Activated CD8-positive, alpha-beta memory T cell treated with anti-CD3 and anti-CD28 coated beads, Interleukin-2, amount 10 ng/mL, durations not matched to agents 7 days and 5 days (primary cell): Measurements from ENCODE around the gene ZNF232. TPM values are rescaled to one million over a fixed set of nuclear protein-coding genes. Genes with fewer than 3 reads are reported as not detected.
"Not testable (repeated sequence)": the region's sequence is repeated elsewhere in the genome, so short reads cannot be mapped to it uniquely, and the experiment has no call there.

Experiments
- ATAC-seq: fragments of 150-1000 bp; cut with Tn5 transposase; one replicate; pipeline ENCODE4 v1.10.0; 2021; ENCODE audit warnings: moderate library complexity
- CTCF ChIA-PET: fragments of 350-600 bp; sonication (Branson Sonifier 250); formaldehyde crosslinking; loops from one replicate; lab custom pipeline; 2021; ENCODE audit warnings: antibody characterized with exemption; lab: Charles Lee
- DNase-seq: peaks from one replicate; pipeline ENCODE4 v3.0.0-alpha.2; 2020
- H3K27ac Mint-ChIP-seq: one replicate; pipeline ENCODE4 v1.8.0; 2021; ENCODE audit warnings: mild to moderate bottlenecking, mixed read lengths
- H3K27me3 Mint-ChIP-seq: one replicate; pipeline ENCODE4 v1.8.0; 2021; ENCODE audit warnings: mixed read lengths
- H3K36me3 Mint-ChIP-seq: one replicate; pipeline ENCODE4 v1.8.0; 2021; ENCODE audit warnings: mild to moderate bottlenecking, mixed read lengths
- H3K4me1 Mint-ChIP-seq: one replicate; pipeline ENCODE4 v1.8.0; 2021; ENCODE audit warnings: mixed read lengths
- H3K4me3 Mint-ChIP-seq: one replicate; pipeline ENCODE4 v1.8.0; 2021; ENCODE audit warnings: mild to moderate bottlenecking, moderate library complexity, mixed read lengths
- H3K9me3 Mint-ChIP-seq: one replicate; pipeline ENCODE4 v1.8.0; 2022; ENCODE audit warnings: low read depth, mixed read lengths
- total RNA-seq, 2 experiments: library from RNA; stranded (reverse); gene quantifications; one replicate each; pipeline ENCODE4 v1.2.3, GENCODE V29; 2021

ZNF232 gene
- 10 to 100 TPM in 1 of 2 experiments, 1 to 10 TPM in 1; 8.6 to 10.7 TPM for total RNA-seq

GRCh38 chr17:5111402-5112204, at the start of gene ZNF232:
Gene ZNF232, minus strand, starts transcription at chr17:5111878. Its CDS starts 56 bp downstream, at chr17:5111822.
- Mint-ChIP-seq H3K27ac (peak within 1 kb of the TSS; percentile 75), H3K4me1 (peaks cover 20% of the 10 kb centered on the region), H3K36me3 (peaks cover 62% of the 10 kb centered on the region), H3K4me3 (peak within 1 kb of the TSS; percentile 73), H3K27me3 (peaks cover 15% of the 10 kb centered on the region), H3K9me3 (peaks cover 8% of the 10 kb centered on the region)
- DNase-seq, result peak; percentile 94
- ATAC-seq, result peak; percentile 97
- CTCF ChIA-PET, result interaction anchor here (0.7 to 1.5 kb wide), 4 partner anchors 19 to 171 kb away, joined by 3 to 7 read pairs (median 4); partner anchors contain the start of genes RNF167, SLC25A11 and ZFP3

- H3K27me3 Mint-ChIP-seq, result peaks cover 31% of the 10 kb centered on the region
- H3K27ac Mint-ChIP-seq, H3K36me3 Mint-ChIP-seq, H3K4me1 Mint-ChIP-seq, ATAC-seq, H3K9me3 Mint-ChIP-seq, CTCF ChIA-PET, DNase-seq, H3K4me3 Mint-ChIP-seq: not testable (repeated sequence)
These were observed 49.0 kb upstream of the ZNF232 start for GRCh38 chr17:5160702-5161101.

GRCh38 chr17:5146122-5146521, 34.4 kb upstream of the ZNF232 start:
- CTCF ChIA-PET, H3K9me3 Mint-ChIP-seq, ATAC-seq, H3K36me3 Mint-ChIP-seq, H3K4me3 Mint-ChIP-seq, H3K27ac Mint-ChIP-seq, H3K4me1 Mint-ChIP-seq, DNase-seq: not testable (repeated sequence)
- H3K27me3 Mint-ChIP-seq, result peaks cover 26% of the 10 kb centered on the region

GRCh38 chr17:5142877-5143276, 31.2 kb upstream of the ZNF232 start:
- not testable (repeated sequence) for H3K4me1 Mint-ChIP-seq, H3K4me3 Mint-ChIP-seq

GRCh38 chr17:5139458-5139732, 27.7 kb upstream of the ZNF232 start:
- no peak overlapping the region for H3K27ac Mint-ChIP-seq
- H3K4me1 Mint-ChIP-seq, result no peaks in the 10 kb centered on the region
- peaks cover 3% of the 10 kb centered on the region for H3K27me3 Mint-ChIP-seq
- H3K36me3 Mint-ChIP-seq, result no peaks in the 10 kb centered on the region
- no peaks in the 10 kb centered on the region for H3K9me3 Mint-ChIP-seq
- H3K4me3 Mint-ChIP-seq, result no peak overlapping the region
- CTCF ChIA-PET, result no interaction called here
- ATAC-seq, result no peak
- no peak for DNase-seq

More at GRCh38 chr17:5142877-5143276, 31.2 kb upstream of the ZNF232 start:
- H3K9me3 Mint-ChIP-seq, H3K27ac Mint-ChIP-seq, H3K36me3 Mint-ChIP-seq, ATAC-seq, CTCF ChIA-PET, DNase-seq: not testable (repeated sequence)
- peaks cover 19% of the 10 kb centered on the region for H3K27me3 Mint-ChIP-seq

GRCh38 chr17:5138616-5139457, 27.2 kb upstream of the ZNF232 start:
- H3K27ac Mint-ChIP-seq, result no peak overlapping the region
- ATAC-seq (no peak), DNase-seq (no peak)
- no peaks in the 10 kb centered on the region for H3K4me1 Mint-ChIP-seq
- no peak overlapping the region for H3K4me3 Mint-ChIP-seq
- H3K27me3 Mint-ChIP-seq, result peaks cover 2% of the 10 kb centered on the region
- no peaks in the 10 kb centered on the region for H3K36me3 Mint-ChIP-seq
- CTCF ChIA-PET, result no interaction called here
- H3K9me3 Mint-ChIP-seq, result no peaks in the 10 kb centered on the region

- H3K36me3 Mint-ChIP-seq, H3K4me1 Mint-ChIP-seq, H3K9me3 Mint-ChIP-seq, CTCF ChIA-PET, H3K27ac Mint-ChIP-seq, DNase-seq, H3K27me3 Mint-ChIP-seq, ATAC-seq, H3K4me3 Mint-ChIP-seq: not testable (repeated sequence)
These were observed 26.5 kb upstream of the ZNF232 start for GRCh38 chr17:5138198-5138544.

- H3K4me1 Mint-ChIP-seq, ATAC-seq, CTCF ChIA-PET, H3K36me3 Mint-ChIP-seq, H3K4me3 Mint-ChIP-seq, H3K27me3 Mint-ChIP-seq, H3K9me3 Mint-ChIP-seq, H3K27ac Mint-ChIP-seq: not testable (repeated sequence)
- DNase-seq, result peak; percentile 33
These were observed 26.0 kb upstream of the ZNF232 start for GRCh38 chr17:5137511-5138197.

- H3K9me3 Mint-ChIP-seq, CTCF ChIA-PET, DNase-seq, ATAC-seq, H3K36me3 Mint-ChIP-seq, H3K4me1 Mint-ChIP-seq, H3K27ac Mint-ChIP-seq, H3K27me3 Mint-ChIP-seq, H3K4me3 Mint-ChIP-seq: not testable (repeated sequence)
These were observed 25.1 kb upstream of the ZNF232 start for GRCh38 chr17:5136580-5137412.

- H3K9me3 Mint-ChIP-seq, result no peaks in the 10 kb centered on the region
- no peak overlapping the region for H3K4me3 Mint-ChIP-seq
- no peaks in the 10 kb centered on the region for H3K36me3 Mint-ChIP-seq
- no peak overlapping the region for H3K27ac Mint-ChIP-seq
- no peak for ATAC-seq
- no peaks in the 10 kb centered on the region for H3K27me3 Mint-ChIP-seq
- peak; percentile 37 for DNase-seq
- H3K4me1 Mint-ChIP-seq, result no peaks in the 10 kb centered on the region
- CTCF ChIA-PET, result no interaction called here
These were observed 24.3 kb upstream of the ZNF232 start for GRCh38 chr17:5135726-5136579.

- peak; percentile 36 for DNase-seq
- H3K27ac Mint-ChIP-seq, ATAC-seq, CTCF ChIA-PET, H3K4me3 Mint-ChIP-seq, H3K4me1 Mint-ChIP-seq, H3K36me3 Mint-ChIP-seq, H3K27me3 Mint-ChIP-seq, H3K9me3 Mint-ChIP-seq: not testable (repeated sequence)
These were observed 23.5 kb upstream of the ZNF232 start for GRCh38 chr17:5135131-5135712.

- H3K27me3 Mint-ChIP-seq, H3K4me1 Mint-ChIP-seq, ATAC-seq, H3K9me3 Mint-ChIP-seq, H3K27ac Mint-ChIP-seq, DNase-seq, H3K4me3 Mint-ChIP-seq, H3K36me3 Mint-ChIP-seq, CTCF ChIA-PET: not testable (repeated sequence)
These were observed 22.9 kb upstream of the ZNF232 start for GRCh38 chr17:5134571-5134970.
